GM06990 (cell line): Measurements from ENCODE around the gene C14orf132.

ENCODE experiments used
- DNase-seq: peaks from one replicate; pipeline ENCODE4 v3.0.0-alpha.2; 2011; ENCODE audit not compliant: insufficient read length; ENCODE audit errors: extremely low read depth
- H3K27me3 ChIP-seq: replicated peaks from 2 replicates; pipeline ENCODE4 v1.6.0; 2011; ENCODE audit warnings: low read length; ENCODE audit not compliant: control insufficient read depth, insufficient read depth
- H3K36me3 ChIP-seq: 2 replicates; pipeline ENCODE4 v1.5.1; 2011; ENCODE audit warnings: low read length; ENCODE audit not compliant: control insufficient read depth, insufficient read depth
- H3K4me3 ChIP-seq: replicated peaks from 2 replicates; pipeline ENCODE4 v1.5.1; 2011; ENCODE audit warnings: low read depth, mild to moderate bottlenecking, control low read depth, low read length
- TF ChIP-seq, protein P1 (sequence below): IDR thresholded peaks from 2 replicates; pipeline ENCODE4 v1.5.1; 2011; ENCODE audit warnings: low read length, control low read depth, mild to moderate bottlenecking, inconsistent platforms; ENCODE audit not compliant: insufficient read depth, poor library complexity, severe bottlenecking

C14orf132 gene

DNA sequence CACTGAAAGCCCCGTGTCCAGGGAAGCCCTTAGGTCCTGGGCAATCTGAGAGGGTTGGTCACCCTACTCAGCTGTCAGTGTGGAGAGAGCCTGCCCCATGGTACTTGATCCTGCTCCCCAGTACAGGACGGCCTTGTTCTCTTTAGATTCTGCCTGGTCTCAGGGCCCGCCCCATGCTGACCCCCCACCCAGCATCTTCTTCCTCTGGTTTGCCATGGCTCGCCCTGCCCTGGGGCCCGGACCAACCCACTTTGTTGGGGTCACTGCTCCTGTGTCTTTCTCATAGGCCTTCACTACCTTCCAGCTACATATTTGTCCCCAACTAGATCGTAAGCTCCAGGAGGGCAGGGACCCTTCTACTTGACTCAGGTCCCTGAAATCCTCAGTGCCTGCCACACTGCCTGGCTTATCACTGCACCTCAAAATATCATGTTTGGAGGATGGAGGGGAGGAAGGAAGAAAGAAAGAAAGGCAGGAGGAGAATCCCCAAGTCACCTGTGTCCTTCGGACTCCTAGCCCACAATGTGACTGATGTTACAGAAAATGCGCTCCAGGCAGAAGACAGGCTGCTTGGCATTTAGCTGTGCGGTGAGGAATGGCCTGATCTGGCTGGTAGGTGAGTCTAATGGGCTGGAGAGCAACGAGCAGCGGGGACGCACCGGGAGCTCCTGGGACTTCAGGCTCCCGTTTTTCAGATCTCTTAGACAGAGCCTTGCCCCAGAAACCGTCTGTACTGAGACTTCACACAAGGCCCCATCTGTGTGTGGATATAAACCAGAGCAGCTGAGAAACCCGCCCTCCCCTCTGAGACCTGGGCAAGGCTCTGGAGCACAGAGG lies 66.1 kb downstream of the C14orf132 start:
- TF ChIP-seq, protein P1, sequence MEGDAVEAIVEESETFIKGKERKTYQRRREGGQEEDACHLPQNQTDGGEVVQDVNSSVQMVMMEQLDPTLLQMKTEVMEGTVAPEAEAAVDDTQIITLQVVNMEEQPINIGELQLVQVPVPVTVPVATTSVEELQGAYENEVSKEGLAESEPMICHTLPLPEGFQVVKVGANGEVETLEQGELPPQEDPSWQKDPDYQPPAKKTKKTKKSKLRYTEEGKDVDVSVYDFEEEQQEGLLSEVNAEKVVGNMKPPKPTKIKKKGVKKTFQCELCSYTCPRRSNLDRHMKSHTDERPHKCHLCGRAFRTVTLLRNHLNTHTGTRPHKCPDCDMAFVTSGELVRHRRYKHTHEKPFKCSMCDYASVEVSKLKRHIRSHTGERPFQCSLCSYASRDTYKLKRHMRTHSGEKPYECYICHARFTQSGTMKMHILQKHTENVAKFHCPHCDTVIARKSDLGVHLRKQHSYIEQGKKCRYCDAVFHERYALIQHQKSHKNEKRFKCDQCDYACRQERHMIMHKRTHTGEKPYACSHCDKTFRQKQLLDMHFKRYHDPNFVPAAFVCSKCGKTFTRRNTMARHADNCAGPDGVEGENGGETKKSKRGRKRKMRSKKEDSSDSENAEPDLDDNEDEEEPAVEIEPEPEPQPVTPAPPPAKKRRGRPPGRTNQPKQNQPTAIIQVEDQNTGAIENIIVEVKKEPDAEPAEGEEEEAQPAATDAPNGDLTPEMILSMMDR = no peak
- DNase-seq = no peak
- no peaks in the 10 kb centered on the region for H3K36me3 ChIP-seq
- H3K27me3 ChIP-seq = peaks cover 1% of the 10 kb centered on the region; the same call in 1 of the 2 replicates
- no peak overlapping the region for H3K4me3 ChIP-seq

DNA sequence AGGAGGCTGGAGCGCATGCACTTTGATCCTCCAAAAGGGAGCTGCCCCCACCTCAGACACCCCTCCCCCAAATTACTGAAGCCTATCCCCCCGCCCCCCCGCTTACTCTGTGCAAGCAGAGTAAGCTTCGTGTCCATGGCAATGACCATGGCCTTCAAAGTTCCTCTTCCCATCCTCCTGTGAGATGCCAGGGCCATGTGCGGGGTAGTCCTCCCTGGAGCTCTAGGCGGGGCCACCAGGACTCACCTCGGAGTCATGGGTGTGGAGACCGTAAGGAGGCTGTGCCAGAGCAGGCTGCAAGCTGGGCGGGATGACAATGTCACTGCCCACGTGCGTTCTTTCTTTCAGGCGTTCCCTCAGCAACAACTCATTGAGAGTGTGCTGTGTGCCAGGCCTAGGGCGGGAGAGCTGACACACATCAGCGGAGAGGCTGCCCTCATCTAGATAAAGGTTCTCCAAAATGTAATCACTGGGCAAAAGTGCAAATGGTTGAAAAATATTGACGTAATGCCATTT lies 66.8 kb downstream of the C14orf132 start:
- no peak for DNase-seq
- Histone ChIP-seq H3K4me3 (no peak overlapping the region), H3K36me3 (no peaks in the 10 kb centered on the region), H3K27me3 (peaks cover 1% of the 10 kb centered on the region; the same call in 1 of the 2 replicates)
- TF ChIP-seq, protein P1 = no peak

DNA sequence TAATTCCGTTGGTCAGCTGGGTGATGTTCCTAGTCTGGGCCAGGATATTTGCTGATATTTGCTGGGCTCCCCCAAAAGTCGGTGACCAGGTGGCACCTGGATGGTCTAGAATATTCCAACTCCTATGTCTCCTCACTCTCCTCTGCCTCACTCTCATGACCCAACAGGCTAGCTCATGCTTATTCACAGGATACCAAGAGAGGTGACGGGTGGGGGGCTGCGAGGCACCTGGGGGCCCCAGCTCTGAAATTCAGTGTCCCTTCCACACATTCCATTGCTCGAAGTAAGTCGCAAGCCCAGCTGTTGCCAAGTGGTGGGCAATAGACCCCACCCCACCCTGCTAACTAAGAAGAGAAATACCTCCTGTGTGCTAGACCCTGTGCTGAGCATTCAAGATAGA lies 67.7 kb downstream of the C14orf132 start:
- no peak for DNase-seq
- Histone ChIP-seq H3K27me3 (peaks cover 1% of the 10 kb centered on the region; the same call in 1 of the 2 replicates), H3K4me3 (no peak overlapping the region), H3K36me3 (no peaks in the 10 kb centered on the region)
- TF ChIP-seq, protein P1 = no peak

DNA sequence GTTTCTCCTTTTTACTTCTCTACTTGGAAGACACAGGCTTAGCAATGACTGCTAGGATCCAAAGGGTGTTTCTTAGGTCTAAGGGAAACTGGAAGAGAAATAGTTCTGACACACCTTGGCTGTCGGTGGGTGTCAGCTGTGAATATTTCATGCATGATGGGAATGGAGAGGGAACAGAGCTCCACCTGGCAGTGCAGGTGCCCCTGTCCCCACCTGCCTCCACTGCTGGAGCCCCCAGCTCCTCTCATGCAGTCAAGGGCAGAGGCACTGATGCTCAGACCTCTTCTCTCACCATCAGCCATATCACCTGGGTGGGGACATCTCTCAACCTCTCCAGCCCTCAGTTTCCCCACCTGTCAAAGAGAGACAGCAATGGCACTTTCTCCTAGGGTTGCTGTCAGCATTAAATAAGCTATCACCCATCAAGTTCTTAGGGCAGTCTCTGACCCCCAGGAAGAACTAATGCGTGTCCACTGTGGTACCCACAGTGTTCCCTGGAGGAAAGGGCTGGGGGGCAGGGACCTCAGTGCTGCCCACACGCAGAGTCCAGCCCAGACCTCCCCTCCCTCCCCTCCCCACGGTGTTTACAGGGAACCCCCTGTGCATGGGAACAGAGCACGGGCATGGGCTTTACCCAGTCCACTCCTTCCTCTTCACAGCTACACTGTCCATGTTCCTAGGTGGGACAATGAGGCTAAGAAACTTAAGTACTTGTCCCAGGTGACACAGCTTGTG lies 69.1 kb downstream of the C14orf132 start:
- TF ChIP-seq, protein P1 = no peak
- H3K27me3 ChIP-seq = peaks cover 1% of the 10 kb centered on the region; the same call in 1 of the 2 replicates
- H3K36me3 ChIP-seq = no peaks in the 10 kb centered on the region
- H3K4me3 ChIP-seq = no peak overlapping the region
- no peak for DNase-seq

DNA sequence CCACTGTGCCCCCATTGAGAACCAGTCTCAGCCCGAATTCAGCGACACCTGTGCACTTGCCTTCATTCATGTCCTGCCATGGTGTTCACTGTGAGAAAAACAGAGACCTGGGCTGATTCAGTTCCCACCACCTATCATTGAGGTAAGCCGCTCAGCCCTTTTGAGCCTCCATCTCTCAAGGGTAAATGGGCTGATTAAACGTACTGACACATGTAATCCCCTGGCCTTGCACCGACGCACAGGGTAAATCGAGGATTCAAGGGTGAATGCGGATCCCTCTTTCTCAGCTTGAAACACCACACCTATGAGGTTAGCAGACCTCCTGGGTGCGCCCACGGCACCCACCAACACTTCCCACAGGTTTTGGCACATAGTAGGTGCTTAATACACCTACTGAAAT lies 69.7 kb downstream of the C14orf132 start:
- Histone ChIP-seq H3K36me3 (no peaks in the 10 kb centered on the region), H3K27me3 (peaks cover 1% of the 10 kb centered on the region; the same call in 1 of the 2 replicates), H3K4me3 (no peak overlapping the region)
- TF ChIP-seq, protein P1 = no peak
- DNase-seq = no peak
